Effector CD8-positive, alpha-beta T cell (primary cell): ENCODE measurements around the gene WWP2.
A peak's percentile ranks its signal among the peaks of the same experiment; 100 is the strongest.
"Not testable (repeated sequence)": the region's sequence is repeated elsewhere in the genome, so short reads cannot be mapped to it uniquely, and the experiment has no call there.

Source experiments
- DNase-seq: peaks from one replicate; lab custom pipeline; 2025; lab: John Stamatoyannopoulos, UW

WWP2 gene

DNA sequence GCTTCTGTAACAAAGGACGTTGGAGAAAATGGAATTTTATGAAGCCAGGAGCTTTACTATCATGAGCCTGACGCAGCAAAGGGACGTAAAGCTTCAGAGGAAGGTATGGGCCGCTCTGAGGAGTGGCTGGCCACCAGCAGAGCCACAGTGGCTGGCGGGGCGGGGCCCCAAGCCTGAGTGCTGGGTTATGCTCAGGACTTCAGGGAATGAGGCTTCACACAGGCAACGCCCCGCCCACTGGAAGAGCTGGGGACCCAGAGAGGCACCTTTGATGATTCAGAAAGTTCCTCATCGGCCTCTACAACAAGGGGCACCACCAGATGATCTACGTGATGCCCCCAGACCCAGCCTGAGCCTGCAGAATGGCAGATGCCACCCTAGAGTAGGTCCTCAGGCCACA, 16.2 kb upstream of the WWP2 start:
- DNase-seq = no peak

DNA sequence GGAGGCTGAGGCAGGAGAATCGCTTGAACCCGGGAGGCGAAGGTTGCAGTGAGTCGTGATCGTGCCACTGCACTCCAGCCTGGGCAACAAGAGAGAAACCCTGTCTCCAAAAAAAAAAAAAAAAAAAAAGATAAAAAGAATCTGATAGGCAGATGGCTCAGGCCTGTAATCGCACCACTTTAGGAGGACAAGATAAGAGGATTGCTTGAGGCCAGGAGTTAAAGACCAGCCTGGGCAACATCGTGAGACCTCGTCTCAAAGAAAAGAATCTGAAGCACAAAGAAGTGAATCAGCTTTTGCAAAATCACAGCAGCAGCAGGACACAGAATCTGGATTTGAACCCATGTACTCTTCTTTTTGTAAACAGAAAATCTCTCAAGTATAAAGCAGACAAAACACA, 15.0 kb upstream of the WWP2 start:
- no peak for DNase-seq

DNA sequence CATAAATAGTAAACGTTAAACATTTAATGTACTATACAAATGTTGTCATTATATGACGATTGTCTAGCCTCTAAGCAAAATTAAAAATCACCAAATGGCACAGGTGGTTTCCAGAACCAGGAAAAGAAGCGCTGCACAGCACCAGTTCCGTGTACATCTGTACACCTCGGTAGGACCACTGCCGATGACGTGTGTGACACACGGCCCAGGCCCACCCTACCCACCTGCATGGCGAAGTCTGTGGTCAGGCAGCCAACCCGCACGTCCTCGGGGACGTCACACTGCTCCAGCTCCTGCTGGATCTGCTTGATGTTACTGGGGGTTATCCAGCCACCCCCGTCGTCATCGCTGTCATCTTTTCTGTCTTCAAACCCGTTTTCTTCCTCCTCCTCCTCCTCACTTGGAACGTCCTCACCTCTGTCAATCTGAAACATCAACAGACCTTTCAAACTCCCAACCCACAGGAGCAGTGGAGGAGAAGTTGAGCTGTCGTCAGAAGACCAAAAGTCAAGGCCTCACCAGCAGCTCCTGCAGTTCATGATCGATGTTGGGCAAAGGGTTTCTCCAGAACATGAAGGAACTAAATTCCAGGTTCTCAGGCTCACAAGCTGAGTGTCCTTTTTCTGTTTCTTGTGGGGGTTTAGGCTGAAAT, 13.3 kb upstream of the WWP2 start:
- DNase-seq = no peak

DNA sequence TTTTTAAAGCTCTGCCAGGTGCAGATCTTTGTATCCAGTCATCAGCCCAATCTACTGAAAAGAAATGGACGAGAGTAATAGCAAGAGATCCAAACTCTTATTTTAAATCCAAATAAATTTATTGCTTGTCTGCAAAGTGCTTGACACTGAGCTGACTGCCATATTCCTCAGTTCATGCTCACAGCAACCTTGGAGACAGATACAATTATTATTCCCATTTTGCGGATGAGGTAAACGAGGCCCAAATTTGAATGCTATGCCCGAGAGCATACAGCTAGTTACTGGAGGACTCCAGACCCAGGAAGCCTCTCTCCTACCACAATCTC, 8.0 kb upstream of the WWP2 start:
- DNase-seq = no peak

DNA sequence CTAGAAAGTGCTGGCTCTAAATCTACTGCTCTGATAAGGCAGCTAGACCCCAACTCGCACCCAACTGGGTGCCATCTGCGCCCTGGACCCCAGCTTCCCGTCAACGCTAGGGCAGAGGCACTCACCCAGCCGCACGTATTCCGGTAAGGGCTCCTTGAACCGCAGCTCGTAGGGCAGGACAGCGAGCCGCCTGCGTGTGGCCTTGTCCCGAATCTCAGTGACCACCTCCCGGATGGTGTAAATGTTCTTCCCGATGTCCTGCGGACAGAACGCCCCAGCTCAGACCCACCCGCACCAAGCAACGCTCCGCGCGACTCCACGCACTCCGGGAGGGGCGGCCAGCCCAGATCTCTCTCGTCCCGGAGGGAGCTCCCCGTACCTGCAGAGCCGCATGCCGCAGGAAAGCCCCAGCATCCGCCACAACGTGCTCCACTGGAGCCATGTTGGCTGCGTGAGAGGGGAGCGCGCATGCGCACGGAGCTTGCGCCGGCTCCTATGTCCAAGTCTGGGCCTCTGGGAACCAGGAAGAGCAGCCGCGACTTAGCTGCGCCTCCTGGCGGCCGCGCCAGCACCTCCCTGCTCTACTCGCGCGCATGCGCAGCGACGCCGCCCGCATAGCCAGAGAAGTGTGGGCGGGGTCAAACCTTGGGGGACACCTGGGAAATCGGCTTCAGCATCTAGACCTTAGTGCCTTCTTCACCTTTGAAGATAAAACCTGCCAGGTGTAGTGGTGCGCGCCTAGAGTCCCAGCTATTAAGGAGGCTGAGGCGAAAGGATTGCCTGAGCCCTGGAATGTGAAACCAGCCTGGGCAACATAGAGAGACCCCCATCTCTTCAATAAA, 7.4 kb upstream of the WWP2 start, which contains the start of gene NOB1:
Gene NOB1 (minus strand): TSS at position 458 of the 842 bp plus-strand sequence. CDS start 16 bp downstream, at position 442.
- peak; percentile 96 for DNase-seq

DNA sequence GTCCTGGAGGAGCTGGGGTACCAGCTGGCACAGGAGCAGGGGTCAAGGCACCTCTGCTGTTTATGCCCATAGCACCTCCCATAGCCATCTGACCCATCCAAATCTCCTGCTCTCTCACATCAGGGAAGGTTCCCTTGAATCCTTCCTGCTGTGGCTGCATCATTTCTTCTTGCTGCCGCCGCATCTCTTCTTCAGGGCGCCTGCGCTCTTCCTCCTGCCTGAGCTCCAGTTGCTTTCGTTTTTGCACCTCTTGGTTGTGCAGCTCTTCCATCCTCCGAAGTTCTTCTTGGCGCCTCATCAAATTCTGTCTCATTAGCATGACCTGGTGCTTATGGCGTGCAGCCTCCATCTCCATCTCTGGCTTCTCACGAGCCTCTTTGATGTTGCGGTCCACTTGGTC, 5.4 kb upstream of the WWP2 start:
- no peak for DNase-seq

DNA sequence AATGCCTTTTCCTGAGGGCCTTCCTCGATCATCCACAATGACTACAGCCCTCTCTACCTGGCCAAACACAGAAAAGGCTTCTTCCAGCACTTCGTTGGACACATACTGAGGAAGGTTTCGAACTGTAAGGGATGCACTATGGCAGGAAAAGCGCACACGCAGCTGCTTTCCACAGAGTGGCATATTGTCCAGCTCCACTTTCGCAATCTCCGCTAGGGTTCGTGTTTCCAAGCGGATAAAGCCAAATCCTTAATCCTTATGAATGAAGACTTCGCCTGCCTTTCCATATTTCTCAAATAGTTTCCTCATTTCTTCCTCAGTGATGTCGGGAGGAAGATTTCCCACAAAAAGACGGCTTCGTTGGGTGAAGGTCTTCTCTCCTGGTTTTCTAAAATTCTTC, 4.8 kb upstream of the WWP2 start:
- not testable (repeated sequence) for DNase-seq

DNA sequence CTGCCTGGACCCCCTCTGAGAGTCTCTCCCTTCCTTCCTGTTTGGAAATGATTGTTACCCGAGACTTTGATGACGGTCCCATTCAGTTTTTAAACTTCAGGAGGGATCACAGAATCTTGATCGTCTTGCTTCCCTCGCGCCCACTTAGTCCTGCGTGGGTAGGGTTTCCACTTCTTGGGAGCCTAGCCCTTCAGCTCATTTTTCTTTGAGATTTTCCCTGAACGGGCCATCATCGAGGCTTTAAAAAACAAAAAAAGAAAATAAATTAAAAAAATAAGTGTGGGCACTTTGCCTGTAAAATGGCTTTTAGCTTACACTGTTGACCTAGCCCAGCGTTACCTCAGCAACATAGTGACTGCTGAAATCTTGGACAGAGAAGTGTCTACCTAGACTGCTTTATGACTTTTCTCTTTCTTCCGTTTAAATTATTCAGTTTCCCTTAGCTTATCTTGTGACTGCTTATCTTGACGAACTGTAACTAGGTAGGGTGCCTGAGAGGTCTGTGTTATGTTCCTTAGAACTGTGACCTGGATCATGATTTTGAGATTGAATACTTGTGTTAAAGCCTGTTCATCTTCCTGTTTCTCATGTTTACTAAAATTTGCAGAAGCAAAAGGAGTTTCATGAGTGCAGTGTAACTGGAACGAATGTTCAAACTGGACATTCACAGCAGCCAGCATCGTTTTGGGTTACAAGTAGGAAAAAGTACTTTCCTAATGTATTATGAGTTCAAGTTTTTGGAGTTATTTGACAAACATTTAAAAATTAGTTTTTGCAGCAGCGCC, 874 bp downstream of the WWP2 start:
- no peak for DNase-seq

DNA sequence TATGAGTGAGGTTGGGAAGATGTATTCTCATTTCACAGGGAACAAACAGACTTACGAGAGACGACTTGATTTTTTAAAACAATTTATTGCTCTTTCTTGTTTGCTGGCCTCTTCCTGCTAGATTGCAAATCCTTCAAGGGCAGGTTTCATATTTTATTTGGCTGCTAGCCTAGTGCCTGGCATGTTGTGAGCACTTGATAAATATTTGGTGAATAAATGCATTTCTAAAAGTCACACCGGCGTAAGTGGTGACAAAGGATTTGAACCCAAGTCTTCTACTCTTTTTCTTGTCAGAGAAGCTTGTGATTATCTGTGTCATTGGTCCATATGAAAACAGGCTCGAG, 1.4 kb downstream of the WWP2 start:
- DNase-seq = no peak

DNA sequence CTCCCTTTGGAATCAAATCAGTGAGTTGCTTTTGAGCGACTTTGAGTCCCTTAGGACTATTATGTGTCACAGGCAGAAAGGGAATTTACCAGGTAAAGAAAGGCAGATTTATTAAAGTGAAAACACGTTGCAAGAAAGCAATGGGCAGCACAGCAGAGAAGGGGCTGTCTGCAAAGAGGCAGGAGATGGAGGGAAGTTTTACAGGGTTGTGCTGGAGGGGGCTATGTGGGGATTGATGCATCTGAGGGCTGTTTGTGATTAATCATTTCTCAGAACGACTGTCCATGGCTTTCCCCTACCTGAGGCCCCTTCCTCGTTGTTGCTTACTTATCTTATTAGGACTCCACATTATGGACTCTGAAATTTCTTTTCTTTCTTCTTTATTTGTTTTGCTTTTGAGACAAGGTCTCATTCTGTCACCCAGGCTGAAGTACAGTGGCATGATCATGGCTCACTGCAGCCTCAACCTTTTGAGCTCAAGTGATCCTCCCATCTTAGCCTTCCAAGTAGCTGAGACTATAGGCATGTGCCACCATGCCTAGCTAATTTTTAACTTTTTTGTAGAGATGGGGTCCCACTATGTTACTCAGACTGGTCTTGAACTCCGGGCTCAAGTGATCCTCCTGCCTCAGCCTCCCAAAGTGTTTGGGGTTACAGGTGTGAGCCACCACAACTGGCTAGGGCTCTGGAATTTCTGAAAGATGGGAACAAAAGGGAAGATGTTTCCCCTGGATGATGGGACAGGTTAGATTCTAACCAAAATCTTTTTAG, 5.5 kb downstream of the WWP2 start:
- no peak for DNase-seq

DNA sequence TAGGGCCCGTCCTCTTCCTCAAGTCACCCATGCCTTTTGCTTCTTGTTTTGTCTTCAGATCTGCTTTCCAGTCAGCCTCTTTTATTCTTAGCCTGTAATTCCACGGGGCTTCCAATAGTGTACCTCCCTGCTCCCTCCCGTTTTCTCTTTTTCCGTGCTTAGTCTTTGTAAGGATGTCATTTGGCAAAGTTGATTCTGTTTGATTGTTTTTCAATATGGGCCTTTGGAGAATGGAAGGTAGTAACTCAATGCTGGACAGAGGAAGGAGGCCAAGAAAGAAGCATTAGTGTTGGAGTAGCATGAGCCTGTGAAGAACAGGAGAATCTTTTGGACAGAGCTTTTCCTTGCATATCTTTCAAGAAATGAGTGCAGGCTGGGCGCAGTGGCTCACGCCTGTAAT, 6.5 kb downstream of the WWP2 start:
- DNase-seq = no peak

DNA sequence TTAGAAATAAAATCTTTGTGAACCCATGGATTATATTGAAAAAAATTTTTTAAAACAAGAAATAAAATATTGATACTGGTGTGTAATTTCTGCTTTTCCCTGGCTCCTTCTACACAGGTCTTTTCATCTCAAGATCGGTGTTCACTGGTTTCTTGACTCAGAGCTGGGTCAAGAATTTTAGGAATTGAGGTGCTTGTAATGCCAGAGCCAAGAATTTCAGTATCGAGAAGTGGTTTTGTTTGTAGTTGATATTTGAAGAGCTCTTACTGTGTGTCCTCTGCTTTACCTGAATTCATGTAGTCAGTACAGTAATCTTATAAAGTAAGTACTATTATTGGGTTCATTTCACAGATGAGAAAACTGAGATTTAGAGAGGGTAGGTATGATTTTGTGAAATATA, 7.3 kb downstream of the WWP2 start:
- DNase-seq = no peak

DNA sequence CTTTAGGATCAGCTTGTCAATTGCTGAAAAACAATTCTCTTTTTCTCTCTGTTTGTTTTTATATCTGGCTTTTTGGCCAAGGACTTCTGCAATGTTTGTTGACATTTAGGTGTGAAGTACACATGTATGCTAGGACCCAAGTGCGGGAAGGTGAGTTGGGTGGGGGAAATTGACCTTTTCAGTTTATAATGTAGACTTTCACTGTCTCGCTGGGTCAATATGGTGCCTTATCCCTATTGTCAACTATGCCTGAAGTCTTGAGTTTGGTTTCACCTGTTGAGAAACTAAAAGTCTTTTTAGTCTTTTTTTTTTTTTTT, 9.5 kb downstream of the WWP2 start:
- DNase-seq = no peak

DNA sequence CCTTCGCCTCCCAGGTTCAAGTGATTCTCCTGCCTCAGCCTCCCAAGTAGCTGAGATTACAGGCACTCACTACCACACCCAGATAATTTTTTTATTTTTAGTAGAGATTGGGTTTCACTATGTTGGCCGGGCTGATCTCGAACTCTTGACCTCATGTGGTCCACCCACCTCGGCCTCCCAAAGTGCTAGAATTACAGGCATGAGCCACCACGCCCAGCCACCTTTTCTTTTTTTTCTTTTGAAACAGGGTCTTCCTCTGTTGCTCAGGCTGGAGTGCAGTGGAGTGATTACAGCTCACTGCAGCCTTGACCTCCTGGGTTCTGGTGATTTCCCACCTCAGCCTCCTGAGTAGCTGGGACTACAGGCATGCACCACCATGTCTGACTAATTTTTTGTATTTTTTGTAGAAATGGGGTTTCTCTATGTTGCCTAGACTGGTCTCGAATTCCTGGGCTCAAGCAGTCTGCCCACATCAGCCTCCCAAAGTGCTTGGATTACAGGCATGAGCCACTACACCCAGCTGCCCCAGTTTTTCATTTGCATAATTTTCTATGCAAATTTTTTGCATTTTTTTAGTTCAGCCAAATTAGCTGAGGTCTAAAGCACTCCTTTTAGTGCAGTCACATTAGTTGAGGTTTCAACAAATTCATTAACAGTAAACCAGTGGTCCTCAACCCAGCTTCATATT, 11.3 kb downstream of the WWP2 start:
- DNase-seq = no peak

DNA sequence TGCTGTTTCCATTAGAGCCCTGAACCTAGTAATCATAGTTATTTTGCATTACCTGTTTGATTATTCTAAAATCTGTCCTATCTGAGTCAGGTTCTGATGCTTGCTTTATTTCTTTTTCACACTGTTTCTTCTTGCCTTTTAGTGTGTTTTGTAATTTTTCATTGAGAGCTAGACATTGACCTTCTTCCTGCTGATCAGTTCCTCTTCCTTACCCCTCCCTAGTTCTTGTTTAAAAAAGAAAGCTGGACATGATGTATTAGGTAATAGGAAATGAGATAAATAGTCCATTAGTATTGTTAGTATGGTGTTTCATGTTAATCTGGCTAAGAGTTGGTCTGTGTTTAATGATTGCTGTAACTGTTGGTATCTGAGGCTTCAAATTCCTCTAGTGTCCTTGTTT, 13.4 kb downstream of the WWP2 start:
- DNase-seq = no peak

DNA sequence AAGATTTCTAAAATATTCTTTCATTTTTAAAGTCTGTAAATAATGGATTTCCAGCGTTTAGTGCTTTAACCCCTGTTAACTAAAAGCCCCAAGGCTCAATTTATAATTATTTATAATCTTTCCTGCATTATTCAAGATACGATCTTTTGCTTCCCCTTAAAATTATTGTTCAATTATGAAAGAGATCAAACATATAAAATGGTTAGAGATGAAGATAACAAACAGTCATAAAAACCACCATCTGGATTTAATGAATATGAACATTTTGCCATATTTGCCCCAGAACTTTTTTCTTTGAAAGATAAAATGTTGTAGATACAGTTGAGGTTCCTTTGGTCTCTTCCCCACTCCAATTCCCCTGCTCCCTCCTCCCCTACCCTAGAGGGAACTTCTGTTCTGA, 17.6 kb downstream of the WWP2 start:
- no peak for DNase-seq

DNA sequence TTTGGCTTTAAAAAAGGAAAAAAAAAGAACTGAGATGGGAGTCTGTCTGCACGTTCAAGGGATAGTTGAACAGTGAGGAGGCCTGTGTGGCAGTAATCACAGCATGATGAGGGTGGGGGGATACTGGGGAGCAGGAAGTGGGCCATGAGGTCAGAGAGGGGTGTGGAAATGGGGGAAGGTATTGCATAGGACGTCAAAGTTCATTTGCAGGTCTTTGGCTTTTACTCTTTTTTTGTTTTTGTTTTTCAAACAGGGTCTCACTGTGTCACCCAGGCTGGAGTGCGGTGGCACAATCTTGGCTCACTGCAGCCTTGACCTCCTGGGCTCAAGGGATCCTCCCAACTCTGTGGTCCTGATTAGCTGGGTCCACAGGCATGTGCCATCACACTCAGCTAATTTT, 19.0 kb downstream of the WWP2 start:
- no peak for DNase-seq

DNA sequence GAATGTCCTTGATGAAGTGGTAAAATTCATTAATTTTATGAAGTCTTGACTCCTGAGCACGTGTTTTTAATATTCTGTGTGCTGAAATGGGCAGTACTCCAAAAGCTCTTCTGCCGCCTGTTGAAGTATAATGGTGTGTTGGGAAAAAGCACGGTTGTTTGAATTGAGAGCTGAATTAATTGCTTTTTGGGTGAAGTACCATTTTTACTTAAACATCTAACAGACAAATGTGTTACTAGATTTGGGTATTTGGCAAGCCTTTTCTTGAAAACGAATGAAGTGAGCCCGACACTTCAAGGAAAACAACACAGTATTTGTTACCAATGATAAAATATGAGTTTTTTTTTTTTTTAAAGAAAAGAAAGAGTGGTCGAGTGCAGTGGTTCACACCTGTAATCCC, 22.5 kb downstream of the WWP2 start:
- no peak for DNase-seq

DNA sequence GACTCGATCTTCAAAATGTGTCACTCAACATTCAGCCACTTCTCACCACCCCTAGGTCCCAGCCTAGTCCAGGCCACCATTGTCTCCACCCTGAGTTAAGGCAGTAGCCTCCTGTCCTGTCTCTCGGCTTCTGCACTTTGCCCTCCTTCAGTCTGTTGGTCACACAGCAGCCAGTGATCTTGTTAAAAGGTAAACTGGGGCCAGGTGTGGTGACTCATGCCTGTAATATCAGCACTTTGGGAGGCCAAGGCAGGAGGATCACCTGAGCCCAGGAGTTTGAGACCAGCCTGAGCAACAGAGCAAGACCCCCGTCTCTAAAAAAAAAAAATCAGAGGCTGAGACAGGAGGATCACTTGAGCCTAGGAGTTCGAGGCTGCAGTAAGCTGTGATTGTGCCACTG, 25.8 kb downstream of the WWP2 start:
- no peak for DNase-seq

DNA sequence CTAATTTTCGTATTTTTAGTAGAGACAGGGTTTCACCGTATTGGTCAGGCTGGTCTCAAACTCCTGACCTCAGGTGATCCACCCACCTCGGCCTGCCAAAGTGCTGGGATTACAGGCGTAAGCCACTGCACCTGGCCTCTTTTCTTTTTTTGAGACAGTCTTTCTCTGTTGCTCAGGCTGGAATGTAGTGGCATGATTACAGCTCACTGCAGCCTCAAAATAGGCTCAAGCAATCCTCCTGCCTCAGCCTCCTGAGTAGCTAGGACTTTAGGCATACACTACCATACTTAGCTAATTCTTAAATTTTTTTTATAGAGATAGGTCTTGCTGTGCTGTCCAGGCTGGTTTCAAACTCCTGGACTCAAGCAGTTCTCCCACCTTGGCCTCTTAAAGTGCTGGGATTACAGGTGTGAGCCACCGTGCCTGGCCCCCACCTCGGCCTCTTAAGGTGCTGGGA, 29.3 kb downstream of the WWP2 start:
- not testable (repeated sequence) for DNase-seq

DNA sequence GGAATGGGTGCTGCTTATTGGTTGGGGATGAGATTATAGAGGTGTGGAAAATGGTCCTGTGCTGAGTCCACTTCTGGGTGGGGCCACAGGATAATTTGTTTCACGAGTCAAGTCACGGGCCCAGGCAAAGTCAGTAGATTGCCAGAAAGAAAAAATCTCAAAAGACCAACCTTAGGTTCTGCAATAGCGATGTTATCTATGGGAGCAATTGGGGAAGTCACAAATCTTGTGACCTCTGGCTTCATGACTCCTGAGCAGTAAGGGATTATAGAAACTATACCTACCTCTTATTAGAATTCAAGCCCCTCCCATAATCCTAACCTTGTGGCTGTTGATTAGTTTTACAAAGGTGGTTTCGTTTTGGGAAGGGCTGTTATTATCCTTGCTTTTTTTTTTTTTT, 31.4 kb downstream of the WWP2 start:
- DNase-seq = no peak

DNA sequence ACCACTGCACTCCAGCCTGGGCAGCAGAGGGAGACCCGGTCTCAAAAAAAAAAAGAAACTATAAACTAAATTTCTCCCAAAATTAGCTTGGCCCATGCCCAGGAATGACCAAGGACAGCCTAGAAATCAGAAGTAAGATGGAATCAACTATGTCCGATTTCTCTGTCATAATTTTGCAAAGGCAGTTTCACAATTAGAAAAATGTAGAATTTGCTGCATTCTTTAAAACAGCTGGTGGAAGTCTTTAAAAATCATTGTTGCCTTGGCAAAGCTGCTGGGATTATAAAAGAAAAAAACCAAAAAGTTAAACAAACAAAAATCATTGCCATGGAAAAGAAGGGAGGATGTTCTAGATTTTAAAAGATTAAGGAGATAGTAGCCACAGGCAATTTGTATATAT, 32.4 kb downstream of the WWP2 start:
- no peak for DNase-seq
